Epithelial cell of proximal tubule (primary cell): ENCODE measurements around the gene GPR150. TPM values are rescaled to one million over a fixed set of nuclear protein-coding genes. Genes with fewer than 3 reads are reported as not detected.

ENCODE experiments used
- DNase-seq: peaks from one replicate; pipeline ENCODE4 v3.0.0-alpha.2; 2011; ENCODE audit warnings: low read depth
- H3K4me3 ChIP-seq: 2 replicates; pipeline ENCODE4 v1.5.1; 2011; ENCODE audit warnings: low read depth, mild to moderate bottlenecking, low read length
- total RNA-seq: library from RNA; depleted of rRNA; stranded (reverse); fragments of >200 nt; gene quantifications from 2 replicates; pipeline ENCODE4 v1.2.3, GENCODE V29; 2015
- TF ChIP-seq, protein P1 (sequence below): conservative IDR thresholded peaks from 2 replicates; pipeline ENCODE4 v1.5.1; 2012; ENCODE audit warnings: low read depth, mild to moderate bottlenecking, low read length

GPR150 gene
- total RNA-seq, 1 donor from 2014 or later: 0.58 TPM

DNA sequence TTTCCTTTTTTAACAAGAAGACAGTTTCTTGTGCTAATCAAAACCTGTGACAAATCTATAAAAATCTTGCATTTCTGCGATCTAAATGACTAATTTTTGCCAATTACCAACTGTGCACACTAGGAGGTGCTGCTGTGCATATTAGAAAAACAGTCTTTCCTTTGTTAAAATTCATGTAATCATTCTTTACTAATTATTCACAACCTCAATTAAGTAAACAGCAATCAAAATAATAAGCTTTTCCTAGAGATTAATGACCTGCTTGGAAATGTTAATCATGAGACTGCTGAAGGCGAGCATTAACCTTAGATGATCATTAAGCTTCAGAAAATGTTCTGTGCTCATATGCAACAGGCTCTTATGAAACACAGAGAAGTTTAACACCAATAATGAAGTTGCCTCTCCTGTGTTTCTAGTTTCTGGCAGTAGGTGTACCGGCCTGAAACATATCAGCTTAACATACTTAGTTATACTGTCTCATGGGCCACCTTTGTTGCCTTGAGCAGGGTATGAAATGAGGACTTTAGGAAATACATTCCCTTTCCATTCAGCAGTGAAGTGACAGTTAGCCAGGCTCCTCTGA lies 44.4 kb downstream of the GPR150 start:
- no peak for DNase-seq
- H3K4me3 ChIP-seq: no peak overlapping the region
- TF ChIP-seq, protein P1, sequence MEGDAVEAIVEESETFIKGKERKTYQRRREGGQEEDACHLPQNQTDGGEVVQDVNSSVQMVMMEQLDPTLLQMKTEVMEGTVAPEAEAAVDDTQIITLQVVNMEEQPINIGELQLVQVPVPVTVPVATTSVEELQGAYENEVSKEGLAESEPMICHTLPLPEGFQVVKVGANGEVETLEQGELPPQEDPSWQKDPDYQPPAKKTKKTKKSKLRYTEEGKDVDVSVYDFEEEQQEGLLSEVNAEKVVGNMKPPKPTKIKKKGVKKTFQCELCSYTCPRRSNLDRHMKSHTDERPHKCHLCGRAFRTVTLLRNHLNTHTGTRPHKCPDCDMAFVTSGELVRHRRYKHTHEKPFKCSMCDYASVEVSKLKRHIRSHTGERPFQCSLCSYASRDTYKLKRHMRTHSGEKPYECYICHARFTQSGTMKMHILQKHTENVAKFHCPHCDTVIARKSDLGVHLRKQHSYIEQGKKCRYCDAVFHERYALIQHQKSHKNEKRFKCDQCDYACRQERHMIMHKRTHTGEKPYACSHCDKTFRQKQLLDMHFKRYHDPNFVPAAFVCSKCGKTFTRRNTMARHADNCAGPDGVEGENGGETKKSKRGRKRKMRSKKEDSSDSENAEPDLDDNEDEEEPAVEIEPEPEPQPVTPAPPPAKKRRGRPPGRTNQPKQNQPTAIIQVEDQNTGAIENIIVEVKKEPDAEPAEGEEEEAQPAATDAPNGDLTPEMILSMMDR: peak; percentile 74

DNA sequence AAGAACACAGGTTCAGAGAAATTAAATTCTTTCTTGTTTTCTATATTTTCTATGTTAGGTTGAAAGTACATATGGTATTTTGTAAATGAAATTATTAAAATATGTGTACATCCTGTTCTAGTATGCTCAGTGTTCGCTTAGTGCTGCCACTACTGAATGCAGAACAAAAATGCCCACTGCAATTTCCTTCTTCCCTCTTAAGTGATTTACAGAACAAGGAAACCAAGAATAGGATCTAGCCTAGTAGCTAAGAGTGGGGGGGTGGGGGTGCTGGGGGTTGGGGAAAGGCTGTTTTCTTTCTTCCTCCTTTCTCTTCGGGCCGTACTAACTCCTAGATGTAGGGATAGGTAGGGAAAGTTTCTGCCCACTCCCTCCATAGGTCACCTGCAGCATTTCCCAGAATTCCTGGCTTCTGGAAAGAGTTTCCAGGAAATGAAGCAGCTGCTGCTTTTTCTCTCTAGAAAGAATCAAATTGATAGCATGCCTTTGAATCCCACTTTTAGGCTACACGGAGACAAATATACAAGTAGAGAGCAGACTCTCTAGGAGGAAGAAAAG lies 47.3 kb downstream of the GPR150 start:
- TF ChIP-seq, protein P1: no peak
- H3K4me3 ChIP-seq: no peak overlapping the region
- no peak for DNase-seq

DNA sequence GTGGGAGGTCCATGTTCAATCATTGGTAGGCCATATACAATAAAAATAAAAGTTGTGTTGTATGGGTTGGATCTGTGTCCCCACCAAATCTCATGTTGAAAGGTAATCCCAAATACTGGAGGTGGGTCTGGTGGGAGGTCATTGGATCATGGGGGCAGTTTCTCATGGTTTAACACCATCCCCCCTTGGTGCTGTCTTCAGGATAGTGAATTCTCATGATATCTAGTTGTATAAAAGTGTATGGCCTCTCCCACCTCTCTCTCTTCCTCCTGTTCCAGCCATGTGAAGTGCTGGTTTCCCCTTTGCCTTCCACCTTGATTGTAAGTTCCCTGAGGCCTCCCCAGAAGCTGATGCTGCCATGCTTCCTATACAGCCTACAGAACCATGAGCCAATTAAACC lies 47.8 kb downstream of the GPR150 start:
- no peak for DNase-seq
- TF ChIP-seq, protein P1: no peak
- no peak overlapping the region for H3K4me3 ChIP-seq

DNA sequence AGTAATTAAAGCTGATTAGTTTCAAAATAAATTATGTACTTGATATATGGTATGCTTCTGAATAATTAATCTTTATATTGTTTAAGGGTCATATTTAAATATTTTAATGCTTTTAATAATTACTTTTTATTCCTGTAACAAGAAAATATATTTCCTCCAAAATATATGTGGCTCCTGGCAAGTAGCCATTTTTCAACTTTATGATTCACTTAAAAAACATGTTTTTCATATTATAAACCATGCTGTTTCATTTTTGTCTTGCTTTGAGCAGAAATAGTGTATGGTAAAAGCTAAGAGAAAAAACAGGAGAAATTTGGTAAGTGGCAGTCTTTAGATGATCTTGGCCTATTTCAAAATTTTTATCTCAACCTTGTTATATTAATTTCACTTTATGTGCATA lies 48.3 kb downstream of the GPR150 start:
- TF ChIP-seq, protein P1: no peak
- no peak overlapping the region for H3K4me3 ChIP-seq
- no peak for DNase-seq

DNA sequence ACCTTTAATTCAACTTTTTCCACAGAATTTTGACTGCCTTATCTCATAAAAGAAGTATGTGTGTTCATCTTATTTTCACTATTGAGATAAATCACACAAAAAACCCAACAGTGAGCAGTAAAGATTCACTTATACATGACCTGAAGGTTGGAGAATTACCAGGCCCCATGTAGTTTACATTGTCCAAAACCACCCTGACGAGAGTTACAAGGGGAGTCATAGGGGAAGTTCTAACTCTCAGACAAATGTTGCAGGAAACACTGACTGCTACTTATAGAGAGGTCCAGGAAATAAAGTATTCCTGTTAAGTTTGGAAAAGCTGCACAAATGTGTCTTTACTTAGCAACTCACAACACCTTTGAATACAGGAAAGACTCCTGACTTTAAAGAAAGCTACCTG lies 48.8 kb downstream of the GPR150 start:
- DNase-seq: no peak
- TF ChIP-seq, protein P1: no peak
- no peak overlapping the region for H3K4me3 ChIP-seq

DNA sequence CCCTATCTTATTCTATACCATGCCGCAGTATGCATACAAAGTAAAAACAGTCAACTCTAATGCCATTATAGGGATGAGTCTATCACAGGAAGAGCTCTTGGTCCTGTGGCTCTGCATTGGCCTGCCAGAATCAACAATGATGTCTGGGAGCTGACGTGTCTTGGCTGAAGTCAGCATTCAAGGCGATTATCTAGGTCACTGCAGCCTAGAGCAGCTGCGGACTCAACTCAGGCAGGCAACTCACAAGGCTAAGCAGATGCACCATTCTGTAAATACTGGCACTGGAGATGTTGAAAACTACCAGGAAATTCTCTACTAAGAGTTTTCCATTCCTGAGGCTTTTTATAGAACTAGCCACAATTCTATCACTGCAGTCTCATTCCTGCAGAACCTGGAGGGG lies 49.7 kb downstream of the GPR150 start:
- TF ChIP-seq, protein P1: no peak
- H3K4me3 ChIP-seq: no peak overlapping the region
- DNase-seq: no peak

DNA sequence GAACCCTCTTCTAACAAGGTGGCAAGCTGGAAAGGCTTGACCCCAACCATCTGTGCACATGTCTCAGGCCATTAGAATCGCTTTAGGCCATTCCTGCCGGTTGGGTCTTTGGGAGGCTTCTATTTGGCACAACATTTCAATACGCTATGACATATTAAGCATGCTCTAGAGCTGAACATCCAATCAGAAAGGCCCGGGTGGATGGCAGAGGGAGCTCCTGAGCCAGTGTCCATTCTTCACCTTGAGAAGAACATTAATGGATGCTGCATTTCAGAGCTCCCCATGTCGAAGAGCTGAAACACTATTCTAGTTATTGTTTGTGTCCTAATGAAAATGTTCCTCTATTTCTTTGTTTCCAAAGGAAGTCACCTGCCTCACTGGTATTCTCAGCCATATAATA lies 50.1 kb downstream of the GPR150 start:
- TF ChIP-seq, protein P1: no peak
- no peak overlapping the region for H3K4me3 ChIP-seq
- DNase-seq: no peak
